ENCODE data around the gene TTC7B.

The TTC7B gene

DNA sequence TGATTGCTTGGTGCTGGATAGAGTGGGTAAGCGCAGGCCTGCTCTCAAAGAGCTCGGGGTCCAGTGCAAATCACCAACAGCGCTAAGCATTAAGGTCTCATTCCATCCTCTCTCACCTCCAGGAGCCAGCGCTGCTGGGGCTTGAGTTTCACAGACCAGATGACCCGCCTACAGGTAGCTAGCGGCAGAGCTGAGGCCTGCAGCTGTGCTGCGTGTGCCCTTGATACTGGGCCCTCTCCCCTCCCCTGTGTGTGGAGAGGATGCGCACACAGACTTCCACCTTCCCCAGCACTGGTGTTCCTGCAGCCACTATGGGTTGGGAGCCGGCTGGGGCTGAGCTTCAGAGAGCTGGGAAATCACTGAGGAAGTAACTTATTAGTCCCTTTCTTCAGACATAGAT is 269.5 kb downstream of the TTC7B start:
- Mint-ChIP-seq H3K9me3 (peaks cover 3% of the 10 kb centered on the region), H3K27ac (no peak overlapping the region), H3K36me3 (ENCODE audit: low read depth) (peaks cover 7% of the 10 kb centered on the region), H3K4me1 (peaks cover 33% of the 10 kb centered on the region), H3K27me3 (ENCODE audit: low read depth, poor library complexity) (no peaks in the 10 kb centered on the region), H3K4me3 (no peak overlapping the region)
- TF ChIP-seq, protein P1, sequence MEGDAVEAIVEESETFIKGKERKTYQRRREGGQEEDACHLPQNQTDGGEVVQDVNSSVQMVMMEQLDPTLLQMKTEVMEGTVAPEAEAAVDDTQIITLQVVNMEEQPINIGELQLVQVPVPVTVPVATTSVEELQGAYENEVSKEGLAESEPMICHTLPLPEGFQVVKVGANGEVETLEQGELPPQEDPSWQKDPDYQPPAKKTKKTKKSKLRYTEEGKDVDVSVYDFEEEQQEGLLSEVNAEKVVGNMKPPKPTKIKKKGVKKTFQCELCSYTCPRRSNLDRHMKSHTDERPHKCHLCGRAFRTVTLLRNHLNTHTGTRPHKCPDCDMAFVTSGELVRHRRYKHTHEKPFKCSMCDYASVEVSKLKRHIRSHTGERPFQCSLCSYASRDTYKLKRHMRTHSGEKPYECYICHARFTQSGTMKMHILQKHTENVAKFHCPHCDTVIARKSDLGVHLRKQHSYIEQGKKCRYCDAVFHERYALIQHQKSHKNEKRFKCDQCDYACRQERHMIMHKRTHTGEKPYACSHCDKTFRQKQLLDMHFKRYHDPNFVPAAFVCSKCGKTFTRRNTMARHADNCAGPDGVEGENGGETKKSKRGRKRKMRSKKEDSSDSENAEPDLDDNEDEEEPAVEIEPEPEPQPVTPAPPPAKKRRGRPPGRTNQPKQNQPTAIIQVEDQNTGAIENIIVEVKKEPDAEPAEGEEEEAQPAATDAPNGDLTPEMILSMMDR (IDR thresholded peaks at IDR 0.05), result no peak
- DNase-seq, result no peak

DNA sequence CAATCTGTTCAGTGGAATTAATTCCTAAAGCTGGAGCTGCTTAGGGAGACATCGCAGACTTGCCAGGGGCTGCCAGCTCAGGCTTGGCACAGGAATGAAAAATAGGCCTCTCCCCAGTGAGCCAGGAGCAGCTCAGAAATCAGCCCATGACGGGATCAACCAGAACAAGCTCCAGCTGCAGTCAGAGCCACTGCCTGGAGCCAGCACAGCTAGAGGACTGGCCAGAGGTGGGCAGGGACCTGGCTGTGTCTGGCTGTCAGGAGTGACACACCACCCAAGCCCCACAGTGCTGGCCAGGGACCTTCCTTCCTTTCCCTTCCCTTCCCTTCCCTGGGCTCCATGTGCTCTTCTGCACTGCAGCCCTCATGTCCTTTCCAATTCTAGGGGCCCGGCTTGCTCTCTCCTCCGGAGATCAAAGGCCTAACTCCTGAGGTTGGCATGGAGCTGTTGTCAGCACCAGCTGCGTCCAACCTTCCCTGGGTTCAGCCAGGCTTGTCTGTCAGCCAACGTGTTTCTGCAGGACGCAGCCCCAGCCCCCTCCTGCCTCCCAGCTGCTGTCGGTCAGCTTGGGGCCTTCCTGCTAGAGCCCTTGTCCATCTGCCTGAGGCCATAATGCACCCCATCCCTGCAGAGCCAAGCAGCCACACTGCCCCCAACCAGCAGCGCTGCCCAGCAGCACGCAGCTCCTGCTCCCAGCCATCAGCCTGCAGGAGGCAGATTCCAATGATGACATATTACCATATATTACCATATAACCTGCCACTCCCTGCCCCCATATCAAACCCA is 270.1 kb downstream of the TTC7B start:
- DNase-seq, result no peak
- Mint-ChIP-seq H3K27ac (no peak overlapping the region), H3K4me3 (no peak overlapping the region)

DNA sequence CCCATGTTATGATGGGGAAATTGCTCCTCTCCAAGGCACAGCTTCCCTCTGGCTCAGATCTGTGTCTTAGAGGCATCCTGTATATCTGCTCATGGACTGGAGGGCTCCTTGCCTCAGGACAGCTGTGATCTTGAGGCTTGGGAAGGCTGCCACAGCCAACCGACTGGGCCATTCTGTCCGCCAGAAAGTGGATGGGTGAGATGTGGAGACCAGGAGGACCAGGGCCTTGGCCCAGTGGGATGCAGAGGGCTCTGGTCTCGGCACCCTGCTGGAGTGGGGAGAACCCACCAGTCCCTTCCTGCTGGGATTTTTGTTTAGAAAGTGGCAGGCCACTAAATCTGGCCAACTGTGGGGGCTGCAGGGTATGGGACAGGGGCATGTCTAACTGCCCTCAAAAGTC is 270.8 kb downstream of the TTC7B start:
- Mint-ChIP-seq H3K4me1 (peaks cover 33% of the 10 kb centered on the region), H3K4me3 (no peak overlapping the region), H3K9me3 (peaks cover 1% of the 10 kb centered on the region), H3K27me3 (ENCODE audit: low read depth, poor library complexity) (no peaks in the 10 kb centered on the region), H3K27ac (no peak overlapping the region), H3K36me3 (ENCODE audit: low read depth) (peaks cover 13% of the 10 kb centered on the region)
- no peak for DNase-seq
- TF ChIP-seq, protein P1 (IDR thresholded peaks at IDR 0.05), result no peak

More for the DNA sequence above, 270.1 kb downstream of the TTC7B start:
- H3K4me1 Mint-ChIP-seq, result peaks cover 33% of the 10 kb centered on the region
- no peaks in the 10 kb centered on the region for H3K27me3 Mint-ChIP-seq (ENCODE audit: low read depth, poor library complexity)
- peaks cover 7% of the 10 kb centered on the region for H3K36me3 Mint-ChIP-seq (ENCODE audit: low read depth)
- H3K9me3 Mint-ChIP-seq, result peaks cover 3% of the 10 kb centered on the region
- TF ChIP-seq, protein P1 (IDR thresholded peaks at IDR 0.05), result no peak

DNA sequence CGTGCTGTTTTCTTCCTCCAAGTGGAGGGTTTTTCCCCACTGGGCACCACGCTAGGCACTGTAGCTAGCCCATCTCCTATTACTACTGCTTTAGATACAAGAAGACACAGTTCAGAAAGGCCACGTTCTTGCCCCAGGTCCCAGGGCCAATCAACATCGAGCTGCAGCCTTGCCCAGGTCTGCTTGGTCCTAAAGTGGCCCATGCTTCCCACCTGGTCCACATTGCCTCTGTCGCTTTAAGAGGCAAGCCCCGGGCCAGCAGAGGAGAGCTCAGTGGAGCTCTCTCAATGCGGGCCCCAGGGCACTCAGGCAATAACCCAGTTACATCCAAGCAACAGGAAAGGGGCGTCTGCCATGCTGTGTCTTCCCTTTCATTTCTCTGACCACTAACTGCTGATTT is 271.3 kb downstream of the TTC7B start:
- Mint-ChIP-seq H3K4me3 (no peak overlapping the region), H3K27me3 (ENCODE audit: low read depth, poor library complexity) (no peaks in the 10 kb centered on the region), H3K9me3 (no peaks in the 10 kb centered on the region), H3K4me1 (peaks cover 33% of the 10 kb centered on the region), H3K36me3 (ENCODE audit: low read depth) (peaks cover 9% of the 10 kb centered on the region), H3K27ac (no peak overlapping the region)
- no peak for DNase-seq
- TF ChIP-seq, protein P1 (IDR thresholded peaks at IDR 0.05), result no peak

DNA sequence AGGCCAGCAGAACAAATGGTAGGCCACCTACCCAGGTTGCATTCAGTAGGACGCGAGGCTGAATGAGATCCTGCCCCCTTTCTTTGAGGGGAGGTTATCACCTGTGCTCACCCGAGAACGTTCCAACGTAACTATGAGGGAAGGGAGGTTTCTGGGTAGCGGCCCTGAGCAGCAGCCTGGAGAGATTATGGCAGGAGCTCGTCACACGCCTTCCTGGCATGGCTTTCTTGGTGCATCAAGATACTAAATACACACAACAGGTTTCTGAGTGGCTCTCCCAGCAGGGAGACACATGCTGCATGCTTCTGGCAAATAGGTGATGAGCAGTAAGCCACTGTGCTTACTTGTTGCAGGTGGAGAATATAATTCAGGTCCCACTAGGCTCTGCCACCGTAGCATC is 271.7 kb downstream of the TTC7B start:
- Mint-ChIP-seq H3K4me3 (no peak overlapping the region), H3K4me1 (peaks cover 33% of the 10 kb centered on the region), H3K9me3 (no peaks in the 10 kb centered on the region), H3K36me3 (ENCODE audit: low read depth) (peaks cover 11% of the 10 kb centered on the region), H3K27ac (no peak overlapping the region), H3K27me3 (ENCODE audit: low read depth, poor library complexity) (no peaks in the 10 kb centered on the region)
- DNase-seq, result no peak
- TF ChIP-seq, protein P1 (IDR thresholded peaks at IDR 0.05), result no peak

DNA sequence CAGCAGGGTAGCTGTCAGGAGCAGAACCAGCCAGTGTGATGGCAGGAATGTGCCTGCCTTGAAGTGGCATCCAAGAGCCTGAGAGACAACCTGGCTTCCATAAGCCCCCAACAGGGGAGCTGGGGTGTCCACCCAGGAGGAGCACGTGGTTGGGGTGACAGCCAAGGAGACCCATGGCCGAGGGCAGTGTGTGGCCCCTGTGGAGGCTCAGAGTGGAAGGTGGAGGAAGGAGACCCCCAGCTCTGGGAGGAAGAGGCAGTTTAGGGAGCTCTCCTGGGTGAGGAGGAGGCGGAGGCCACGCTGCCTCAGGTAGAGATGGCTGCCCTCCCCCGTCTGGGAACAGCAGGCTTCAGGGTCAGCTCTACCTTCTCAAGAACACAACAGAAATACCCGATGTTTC is 272.4 kb downstream of the TTC7B start:
- no peak overlapping the region for H3K4me3 Mint-ChIP-seq
- no peak for DNase-seq
- H3K27me3 Mint-ChIP-seq (ENCODE audit: low read depth, poor library complexity), result no peaks in the 10 kb centered on the region
- peaks cover 33% of the 10 kb centered on the region for H3K4me1 Mint-ChIP-seq
- no peaks in the 10 kb centered on the region for H3K9me3 Mint-ChIP-seq
- H3K36me3 Mint-ChIP-seq (ENCODE audit: low read depth), result peaks cover 12% of the 10 kb centered on the region
- no peak overlapping the region for H3K27ac Mint-ChIP-seq
- TF ChIP-seq, protein P1 (IDR thresholded peaks at IDR 0.05), result no peak
